MM.1S (cell line): ENCODE measurements around the gene DYNLT2.
"Not testable (repeated sequence)": the region's sequence is repeated elsewhere in the genome, so short reads cannot be mapped to it uniquely, and the experiment has no call there.

Experiments used
- DNase-seq: peaks from one replicate; pipeline ENCODE4 v3.0.0-alpha.2; 2015
- H2AFZ ChIP-seq: fragments of 300-600 bp; sonication (generic); 2 replicates; pipeline ENCODE4 v1.6.0; 2016; ENCODE audit warnings: antibody characterized with exemption, low read length
- H3F3A ChIP-seq: fragments of 300-600 bp; sonication (generic); 2 replicates; pipeline ENCODE4 v1.6.1; 2016; ENCODE audit warnings: mild to moderate bottlenecking, antibody characterized with exemption, low read length, moderate library complexity, mixed read lengths; ENCODE audit not compliant: insufficient read depth
- H3K27ac ChIP-seq: fragments of 300-600 bp; sonication (generic); 2 replicates; pipeline ENCODE4 v1.5.1; 2016; ENCODE audit warnings: mild to moderate bottlenecking, low read length
- H3K27me3 ChIP-seq: fragments of 300-600 bp; sonication (generic); replicated peaks from 2 replicates; pipeline ENCODE4 v1.6.0; 2016; ENCODE audit warnings: low read length; ENCODE audit not compliant: insufficient read depth
- H3K36me3 ChIP-seq: fragments of 300-600 bp; sonication (generic); replicated peaks from 2 replicates; pipeline ENCODE4 v1.6.1; 2016; ENCODE audit warnings: mild to moderate bottlenecking, low read length, mixed read lengths; ENCODE audit not compliant: insufficient read depth
- H3K4me1 ChIP-seq: fragments of 300-600 bp; sonication (generic); 2 replicates; pipeline ENCODE4 v1.6.1; 2016; ENCODE audit warnings: low read length, mixed read lengths
- H3K4me2 ChIP-seq: fragments of 300-600 bp; sonication (generic); 2 replicates; pipeline ENCODE4 v1.6.0; 2016; ENCODE audit warnings: low read depth, low read length
- H3K4me3 ChIP-seq: fragments of 300-600 bp; sonication (generic); 2 replicates; pipeline ENCODE4 v1.5.1; 2016; ENCODE audit warnings: low read length, mixed read lengths
- H3K79me2 ChIP-seq: fragments of 300-600 bp; sonication (generic); 2 replicates; pipeline ENCODE4 v1.6.1; 2016; ENCODE audit warnings: mixed run types, low read length, mixed read lengths
- H3K9ac ChIP-seq: fragments of 300-600 bp; sonication (generic); 2 replicates; pipeline ENCODE4 v1.6.1; 2016; ENCODE audit warnings: low read length, mixed read lengths
- H3K9me2 ChIP-seq: fragments of 300-600 bp; sonication (generic); replicated peaks from 2 replicates; pipeline ENCODE4 v1.6.1; 2016; ENCODE audit warnings: mild to moderate bottlenecking, low read length, mixed read lengths; ENCODE audit not compliant: insufficient read depth
- H3K9me3 ChIP-seq: fragments of 300-600 bp; sonication (generic); replicated peaks from 2 replicates; pipeline ENCODE4 v1.6.1; 2016; ENCODE audit warnings: mild to moderate bottlenecking, low read length, mixed read lengths; ENCODE audit not compliant: insufficient read depth
- H4K20me1 ChIP-seq: fragments of 300-600 bp; sonication (generic); 2 replicates; pipeline ENCODE4 v1.6.1; 2016; ENCODE audit warnings: mild to moderate bottlenecking, low read length, moderate library complexity, mixed read lengths; ENCODE audit not compliant: insufficient read depth
- CTCF ChIP-seq: fragments of 300-600 bp; sonication (generic); IDR thresholded peaks from 2 replicates; pipeline ENCODE4 v1.5.1; 2016; ENCODE audit warnings: antibody characterized with exemption, low read length, mixed read lengths
- EZH2 ChIP-seq: fragments of 300-600 bp; sonication (generic); optimal IDR thresholded peaks from 2 replicates; pipeline ENCODE3; 2017; ENCODE audit warnings: low read depth, mild to moderate bottlenecking, antibody characterized with exemption, low read length, mixed read lengths
- EZH2phosphoT487 ChIP-seq: fragments of 300-600 bp; sonication (generic); IDR thresholded peaks from 2 replicates; pipeline ENCODE4 v1.6.1; 2018; ENCODE audit warnings: antibody characterized with exemption, low read length

Gene DYNLT2

GRCh38 chr6:169774347-169774746, 23.0 kb upstream of the DYNLT2 start:
- no peak for TF ChIP-seq CTCF
- no peak for TF ChIP-seq EZH2phosphoT487
- no peak for TF ChIP-seq EZH2
- no peaks in the 10 kb centered on the region for H3K4me1 ChIP-seq
- H3K4me3 ChIP-seq = no peak overlapping the region
- no peak overlapping the region for H3K27ac ChIP-seq
- H3K79me2 ChIP-seq = no peaks in the 10 kb centered on the region
- no peak overlapping the region for H2AFZ ChIP-seq
- no peaks in the 10 kb centered on the region for H4K20me1 ChIP-seq
- no peak for DNase-seq
- no peak overlapping the region for H3K9ac ChIP-seq
- no peaks in the 10 kb centered on the region for H3K36me3 ChIP-seq
- no peaks in the 10 kb centered on the region for H3K27me3 ChIP-seq
- no peaks in the 10 kb centered on the region for H3K9me3 ChIP-seq
- H3K9me2 ChIP-seq = no peaks in the 10 kb centered on the region
- H3F3A ChIP-seq = no peaks in the 10 kb centered on the region
- H3K4me2 ChIP-seq = no peak overlapping the region

GRCh38 chr6:169766921-169767736, 15.8 kb upstream of the DYNLT2 start:
- Histone ChIP-seq H2AFZ (no peak overlapping the region), H3K4me3 (no peak overlapping the region), H3K4me1 (peaks cover 8% of the 10 kb centered on the region), H3K36me3 (no peaks in the 10 kb centered on the region), H3K27ac (peak overlapping the region; percentile 41; the same call in 1 of the 2 replicates), H3F3A (no peaks in the 10 kb centered on the region), H3K9ac (no peak overlapping the region), H3K27me3 (no peaks in the 10 kb centered on the region), H4K20me1 (no peaks in the 10 kb centered on the region), H3K9me3 (no peaks in the 10 kb centered on the region), H3K9me2 (no peaks in the 10 kb centered on the region), H3K4me2 (peak overlapping the region; percentile 37; the same call in 1 of the 2 replicates), H3K79me2 (no peaks in the 10 kb centered on the region)
- DNase-seq = no peak
- TF ChIP-seq CTCF = no peak
- TF ChIP-seq EZH2 = no peak
- no peak for TF ChIP-seq EZH2phosphoT487

- peaks cover 8% of the 10 kb centered on the region for H3K4me1 ChIP-seq
- DNase-seq = no peak
These were observed 14.9 kb upstream of the DYNLT2 start for GRCh38 chr6:169766232-169766631.

GRCh38 chr6:169765789-169766188, 14.4 kb upstream of the DYNLT2 start:
- H3F3A ChIP-seq, H2AFZ ChIP-seq, H3K4me2 ChIP-seq, H3K27me3 ChIP-seq, H3K9me2 ChIP-seq, H3K36me3 ChIP-seq, DNase-seq, H3K4me3 ChIP-seq, H3K79me2 ChIP-seq, H4K20me1 ChIP-seq, H3K9ac ChIP-seq, H3K9me3 ChIP-seq, H3K4me1 ChIP-seq, H3K27ac ChIP-seq: not testable (repeated sequence)

More at GRCh38 chr6:169766232-169766631, 14.9 kb upstream of the DYNLT2 start:
- no peaks in the 10 kb centered on the region for H3K36me3 ChIP-seq
- no peak overlapping the region for H3K4me3 ChIP-seq
- H3F3A ChIP-seq = no peaks in the 10 kb centered on the region
- H3K79me2 ChIP-seq = no peaks in the 10 kb centered on the region
- no peak overlapping the region for H3K4me2 ChIP-seq
- no peak overlapping the region for H3K9ac ChIP-seq
- no peak for TF ChIP-seq EZH2phosphoT487
- no peak for TF ChIP-seq CTCF
- no peak for TF ChIP-seq EZH2
- no peaks in the 10 kb centered on the region for H3K27me3 ChIP-seq
- H4K20me1 ChIP-seq = no peaks in the 10 kb centered on the region
- no peaks in the 10 kb centered on the region for H3K9me2 ChIP-seq
- H2AFZ ChIP-seq = no peak overlapping the region
- no peaks in the 10 kb centered on the region for H3K9me3 ChIP-seq
- no peak overlapping the region for H3K27ac ChIP-seq
